HEK293T (cell line): ENCODE data around the gene KXD1.

Experiments used
- BHLHE40 ChIP-seq: fragments of 450-650 bp; IDR thresholded peaks from 2 replicates; pipeline ENCODE4 v1.6.1; 2016; ENCODE audit warnings: mild to moderate bottlenecking, moderate library complexity, borderline replicate concordance
- FOXM1 ChIP-seq: fragments of 450-650 bp; IDR thresholded peaks from 2 replicates; pipeline ENCODE4 v1.6.1; 2017; ENCODE audit warnings: mild to moderate bottlenecking, borderline replicate concordance
- HDGF ChIP-seq: fragments of 450-650 bp; IDR thresholded peaks from 2 replicates; pipeline ENCODE4 v1.6.1; 2017; ENCODE audit warnings: antibody characterized with exemption, borderline replicate concordance
- L3MBTL2 ChIP-seq: fragments of 450-650 bp; conservative IDR thresholded peaks from 2 replicates; pipeline ENCODE4 v1.6.1; 2016; ENCODE audit warnings: mild to moderate bottlenecking
- NFRKB ChIP-seq: fragments of 450-650 bp; IDR thresholded peaks from 2 replicates; pipeline ENCODE4 v1.6.1; 2016; ENCODE audit warnings: mild to moderate bottlenecking, moderate library complexity
- SP1 ChIP-seq: fragments of 450-650 bp; IDR thresholded peaks from 2 replicates; pipeline ENCODE4 v1.6.1; 2017
- SUZ12 ChIP-seq: fragments of 450-650 bp; IDR thresholded peaks from 2 replicates; pipeline ENCODE4 v1.6.1; 2016; ENCODE audit warnings: mild to moderate bottlenecking
- ZNF384 ChIP-seq: fragments of 450-650 bp; IDR thresholded peaks from 2 replicates; pipeline ENCODE4 v1.6.1; 2016
- TF ChIP-seq, protein P1 (sequence below): fragments of 450-650 bp; IDR thresholded peaks from 2 replicates; pipeline ENCODE4 v1.6.1; 2016

DNA sequence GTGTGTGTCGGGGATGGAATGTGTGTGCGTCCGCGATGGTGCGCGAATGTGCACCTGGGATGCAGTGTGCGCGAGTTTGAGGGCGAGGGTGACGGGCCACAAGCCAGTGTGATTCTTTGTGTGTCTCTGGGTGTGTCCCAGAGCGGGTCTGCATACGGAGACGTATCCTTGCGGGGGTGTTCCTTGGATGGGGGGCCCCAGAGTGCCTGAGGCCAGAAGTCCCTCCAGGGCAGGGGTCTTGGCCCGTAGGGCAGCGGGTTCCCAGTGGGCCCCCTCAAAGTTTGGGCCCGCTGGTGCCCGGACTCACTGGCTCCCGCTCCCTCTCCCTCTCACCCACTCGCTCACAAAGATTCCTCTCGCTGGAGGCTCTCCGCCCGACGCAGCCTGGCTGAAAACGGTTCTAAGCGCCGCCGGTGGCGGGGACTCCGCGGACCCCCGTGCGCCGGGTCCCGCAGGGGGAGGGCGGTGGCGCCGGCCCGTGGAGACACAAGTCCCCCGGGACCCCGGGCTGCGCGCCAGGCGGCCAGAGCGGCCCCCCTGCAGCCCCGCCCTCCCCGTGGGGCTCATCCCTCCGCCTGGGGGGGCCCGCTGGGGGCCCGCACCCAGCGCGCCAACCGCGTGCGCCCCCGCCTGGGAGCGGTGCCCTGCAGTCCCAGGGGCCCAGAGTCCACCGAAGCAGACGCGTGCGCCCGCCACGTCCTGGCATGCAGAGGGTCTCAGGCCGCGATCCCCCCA is 48.0 kb downstream of the KXD1 start:
- TF ChIP-seq HDGF (no peak), SP1 (no peak), ZNF384 (no peak), NFRKB (no peak), L3MBTL2 (no peak), SUZ12 (no peak), BHLHE40 (no peak), FOXM1 (no peak)
- TF ChIP-seq, protein P1, sequence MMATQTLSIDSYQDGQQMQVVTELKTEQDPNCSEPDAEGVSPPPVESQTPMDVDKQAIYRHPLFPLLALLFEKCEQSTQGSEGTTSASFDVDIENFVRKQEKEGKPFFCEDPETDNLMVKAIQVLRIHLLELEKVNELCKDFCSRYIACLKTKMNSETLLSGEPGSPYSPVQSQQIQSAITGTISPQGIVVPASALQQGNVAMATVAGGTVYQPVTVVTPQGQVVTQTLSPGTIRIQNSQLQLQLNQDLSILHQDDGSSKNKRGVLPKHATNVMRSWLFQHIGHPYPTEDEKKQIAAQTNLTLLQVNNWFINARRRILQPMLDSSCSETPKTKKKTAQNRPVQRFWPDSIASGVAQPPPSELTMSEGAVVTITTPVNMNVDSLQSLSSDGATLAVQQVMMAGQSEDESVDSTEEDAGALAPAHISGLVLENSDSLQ = no peak
